KMS-11 (cell line): ENCODE results near the gene TRAF3IP3.

ENCODE experiments used
- H2AFZ ChIP-seq: fragments of 200-600 bp; sonication (generic); 2 replicates; pipeline ENCODE4 v1.6.1; 2016; ENCODE audit warnings: antibody characterized with exemption, mixed run types, low read depth
- H3K27ac ChIP-seq: fragments of 200-600 bp; sonication (generic); 2 replicates; pipeline ENCODE4 v1.6.1; 2016; ENCODE audit warnings: mild to moderate bottlenecking, mixed run types
- H3K27me3 ChIP-seq: fragments of 200-600 bp; sonication (generic); 2 replicates; pipeline ENCODE4 v1.6.1; 2017; ENCODE audit warnings: mild to moderate bottlenecking, low read depth, mixed run types, moderate library complexity; ENCODE audit not compliant: insufficient read depth
- H3K36me3 ChIP-seq: fragments of 200-600 bp; sonication (generic); 2 replicates; pipeline ENCODE4 v1.6.1; 2017; ENCODE audit warnings: mild to moderate bottlenecking, mixed run types; ENCODE audit not compliant: insufficient read depth
- H3K4me1 ChIP-seq: fragments of 200-600 bp; sonication (generic); 2 replicates; pipeline ENCODE4 v1.6.1; 2016; ENCODE audit warnings: mild to moderate bottlenecking, low read depth, mixed run types; ENCODE audit not compliant: poor library complexity, severe bottlenecking
- H3K4me2 ChIP-seq: fragments of 200-600 bp; sonication (generic); 2 replicates; pipeline ENCODE4 v1.7.0; 2016; ENCODE audit warnings: mild to moderate bottlenecking, mixed run types
- H3K4me3 ChIP-seq: fragments of 200-600 bp; sonication (generic); IDR thresholded peaks from 2 replicates; pipeline ENCODE4 v1.6.1; 2017; ENCODE audit warnings: low read depth, low read length, mixed read lengths; ENCODE audit not compliant: insufficient read depth
- H3K79me2 ChIP-seq: fragments of 200-600 bp; sonication (generic); 2 replicates; pipeline ENCODE4 v1.6.1; 2016; ENCODE audit warnings: low read depth, mixed run types; ENCODE audit not compliant: insufficient read depth
- H3K9ac ChIP-seq: fragments of 200-600 bp; sonication (generic); 2 replicates; pipeline ENCODE4 v1.6.1; 2016; ENCODE audit warnings: mild to moderate bottlenecking, mixed run types
- H4K20me1 ChIP-seq: fragments of 200-600 bp; sonication (generic); 2 replicates; pipeline ENCODE4 v1.6.1; 2016; ENCODE audit warnings: mild to moderate bottlenecking, mixed run types; ENCODE audit not compliant: insufficient read depth
- CTCF ChIP-seq: fragments of 200-600 bp; sonication (generic); conservative IDR thresholded peaks from 2 replicates; pipeline ENCODE4 v1.6.1; 2017; ENCODE audit warnings: low read depth, mild to moderate bottlenecking, antibody characterized with exemption, low read length, moderate library complexity, mixed read lengths

Gene TRAF3IP3

GRCh38 chr1:209723756-209724693 lies 31.8 kb upstream of the TRAF3IP3 start:
- Histone ChIP-seq H3K27ac (no peak overlapping the region), H2AFZ (no peak overlapping the region), H3K27me3 (no peaks in the 10 kb centered on the region), H3K4me2 (no peak overlapping the region), H3K36me3 (no peaks in the 10 kb centered on the region), H3K79me2 (no peaks in the 10 kb centered on the region), H3K4me3 (no peak overlapping the region), H3K4me1 (no peaks in the 10 kb centered on the region), H4K20me1 (no peaks in the 10 kb centered on the region), H3K9ac (no peak overlapping the region)
- no peak for TF ChIP-seq CTCF

- H3K36me3 ChIP-seq, result no peaks in the 10 kb centered on the region
- H3K4me1 ChIP-seq, result no peaks in the 10 kb centered on the region
- no peaks in the 10 kb centered on the region for H3K79me2 ChIP-seq
- H3K4me2 ChIP-seq, result no peak overlapping the region
- no peak overlapping the region for H3K4me3 ChIP-seq
- H2AFZ ChIP-seq, result no peak overlapping the region
- no peak overlapping the region for H3K27ac ChIP-seq
- no peak for TF ChIP-seq CTCF
- H3K9ac ChIP-seq, result no peak overlapping the region
- H3K27me3 ChIP-seq, result no peaks in the 10 kb centered on the region
- H4K20me1 ChIP-seq, result no peaks in the 10 kb centered on the region
These were observed 28.6 kb upstream of the TRAF3IP3 start for GRCh38 chr1:209727286-209727685.

GRCh38 chr1:209727785-209728184 lies 28.1 kb upstream of the TRAF3IP3 start:
- Histone ChIP-seq H3K27me3 (no peaks in the 10 kb centered on the region), H3K36me3 (no peaks in the 10 kb centered on the region), H3K27ac (no peak overlapping the region), H4K20me1 (no peaks in the 10 kb centered on the region), H3K9ac (no peak overlapping the region), H3K4me1 (no peaks in the 10 kb centered on the region), H3K4me2 (no peak overlapping the region), H3K79me2 (no peaks in the 10 kb centered on the region), H2AFZ (no peak overlapping the region), H3K4me3 (no peak overlapping the region)
- TF ChIP-seq CTCF, result no peak

- H3K79me2 ChIP-seq, result no peaks in the 10 kb centered on the region
- no peak overlapping the region for H3K9ac ChIP-seq
These were observed 27.4 kb upstream of the TRAF3IP3 start for GRCh38 chr1:209728466-209728865.

More at GRCh38 chr1:209728466-209728865, 27.4 kb upstream of the TRAF3IP3 start:
- H3K27me3 ChIP-seq, result no peaks in the 10 kb centered on the region
- H3K36me3 ChIP-seq, result no peaks in the 10 kb centered on the region
- no peak overlapping the region for H3K4me2 ChIP-seq
- no peak for TF ChIP-seq CTCF
- H3K4me3 ChIP-seq, result no peak overlapping the region
- H3K27ac ChIP-seq, result no peak overlapping the region
- H4K20me1 ChIP-seq, result no peaks in the 10 kb centered on the region
- H2AFZ ChIP-seq, result no peak overlapping the region
- H3K4me1 ChIP-seq, result no peaks in the 10 kb centered on the region
